ENCODE results near the gene EFCAB3.
"Not testable (repeated sequence)": the region's sequence is repeated elsewhere in the genome, so short reads cannot be mapped to it uniquely, and the experiment has no call there.

EFCAB3 gene

GRCh38 chr17:62380253-62380652, at the start of gene EFCAB3:
Gene EFCAB3 (plus strand): TSS chr17:62380553. CDS start chr17:62382980, 2,427 bp downstream.
- Mint-ChIP-seq H3K4me1 (ENCODE audit: low read depth) (no peaks in the 10 kb centered on the region), H3K27me3 (ENCODE audit: low read depth) (peaks cover 18% of the 10 kb centered on the region), H3K4me3 (no peak within 1 kb of the TSS), H3K27ac (no peak within 1 kb of the TSS), H3K9me3 (no peaks in the 10 kb centered on the region), H3K36me3 (ENCODE audit: low read depth) (no peaks in the 10 kb centered on the region)
- DNase-seq (ENCODE audit: low spot score) = no peak

DNA sequence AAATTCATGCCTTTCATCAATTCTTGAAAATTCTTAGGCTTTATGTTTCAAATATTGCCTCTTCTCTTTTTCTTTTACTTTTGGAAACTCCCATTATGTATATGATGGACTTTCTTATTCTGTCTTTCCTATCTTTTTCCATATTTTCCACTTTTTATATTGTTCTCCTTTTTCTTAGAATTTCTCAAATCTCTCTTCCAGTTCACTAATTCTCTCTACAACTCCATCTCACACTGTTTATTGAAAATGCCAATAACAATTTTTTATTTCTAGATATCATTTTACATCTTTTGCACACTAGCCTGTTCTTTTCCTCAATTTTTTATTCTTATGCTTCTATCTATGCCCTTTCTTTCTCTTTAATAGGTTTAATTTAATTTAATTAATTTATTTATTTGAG, 43.8 kb upstream of the EFCAB3 start:
- Mint-ChIP-seq H3K4me3 (no peak overlapping the region), H3K4me1 (ENCODE audit: low read depth) (no peaks in the 10 kb centered on the region), H3K9me3 (peaks cover 9% of the 10 kb centered on the region), H3K27ac (no peak overlapping the region), H3K36me3 (ENCODE audit: low read depth) (no peaks in the 10 kb centered on the region), H3K27me3 (ENCODE audit: low read depth) (peaks cover 5% of the 10 kb centered on the region)
- no peak for DNase-seq (ENCODE audit: low spot score)

DNA sequence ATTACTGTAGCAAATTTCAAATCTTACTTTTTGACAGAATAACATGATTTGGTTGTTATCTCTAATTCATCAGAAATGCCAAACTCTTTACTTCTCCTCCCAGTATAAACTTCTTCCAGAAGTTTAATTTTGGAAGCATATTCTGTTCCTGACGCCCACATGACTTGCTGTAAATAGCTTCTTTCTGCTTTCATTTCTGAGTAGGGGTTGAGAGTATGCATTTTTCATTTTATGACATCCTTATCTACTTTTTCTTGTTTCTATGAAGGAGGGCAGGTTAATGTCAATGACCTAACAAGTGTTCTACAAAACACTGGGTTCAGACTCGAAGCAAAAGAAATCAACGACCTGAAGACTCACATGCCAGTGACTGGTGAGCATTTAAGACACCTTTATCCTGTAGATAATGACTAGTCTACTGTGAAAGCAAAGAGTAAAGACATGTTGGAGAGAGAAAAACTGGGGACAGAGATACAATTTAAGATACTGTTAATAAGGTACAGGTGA, 36.5 kb upstream of the EFCAB3 start:
- DNase-seq (ENCODE audit: low spot score) = no peak
- Mint-ChIP-seq H3K27me3 (ENCODE audit: low read depth) (peaks cover 27% of the 10 kb centered on the region), H3K4me3 (no peak overlapping the region), H3K4me1 (ENCODE audit: low read depth) (no peaks in the 10 kb centered on the region), H3K9me3 (no peaks in the 10 kb centered on the region), H3K36me3 (ENCODE audit: low read depth) (no peaks in the 10 kb centered on the region), H3K27ac (no peak overlapping the region)

- H3K36me3 Mint-ChIP-seq (ENCODE audit: low read depth) = no peaks in the 10 kb centered on the region
- H3K9me3 Mint-ChIP-seq = no peaks in the 10 kb centered on the region
- DNase-seq (ENCODE audit: low spot score) = no peak
- no peak overlapping the region for H3K27ac Mint-ChIP-seq
- no peak overlapping the region for H3K4me3 Mint-ChIP-seq
- peaks cover 21% of the 10 kb centered on the region for H3K27me3 Mint-ChIP-seq (ENCODE audit: low read depth)
- no peaks in the 10 kb centered on the region for H3K4me1 Mint-ChIP-seq (ENCODE audit: low read depth)
Measured at GRCh38 chr17:62351176-62351575, 29.2 kb upstream of the EFCAB3 start.

- Mint-ChIP-seq H3K9me3 (no peaks in the 10 kb centered on the region), H3K36me3 (ENCODE audit: low read depth) (no peaks in the 10 kb centered on the region)
Measured at GRCh38 chr17:62366191-62366590, 14.2 kb upstream of the EFCAB3 start.

DNA sequence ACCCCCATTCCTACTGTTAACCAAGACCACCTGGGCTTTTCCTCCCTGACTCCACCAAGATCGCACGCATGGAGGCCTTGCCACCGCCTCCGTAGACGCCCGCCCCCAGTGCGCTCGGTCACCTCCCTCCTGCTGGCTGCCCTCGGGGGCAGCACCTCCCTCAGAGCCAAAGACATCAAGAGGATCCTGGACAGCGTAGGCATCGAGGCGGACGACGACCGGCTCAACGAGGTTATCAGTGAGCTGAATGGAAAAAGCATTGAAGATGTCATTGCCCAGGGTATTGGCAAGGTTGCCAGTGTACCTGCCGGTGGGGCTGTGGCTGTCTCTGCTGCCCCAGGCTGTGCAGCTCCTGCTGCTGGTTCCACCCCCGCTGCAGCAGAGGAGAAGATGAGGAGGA, 1.2 kb downstream of the EFCAB3 start:
- no peak overlapping the region for H3K4me3 Mint-ChIP-seq
- H3K36me3 Mint-ChIP-seq (ENCODE audit: low read depth) = no peaks in the 10 kb centered on the region
- H3K27ac Mint-ChIP-seq = no peak overlapping the region
- H3K4me1 Mint-ChIP-seq (ENCODE audit: low read depth) = no peaks in the 10 kb centered on the region
- H3K9me3 Mint-ChIP-seq = no peaks in the 10 kb centered on the region
- peaks cover 13% of the 10 kb centered on the region for H3K27me3 Mint-ChIP-seq (ENCODE audit: low read depth)
- DNase-seq (ENCODE audit: low spot score) = no peak

More at GRCh38 chr17:62366191-62366590, 14.2 kb upstream of the EFCAB3 start:
- no peak for DNase-seq (ENCODE audit: low spot score)
- H3K27me3 Mint-ChIP-seq (ENCODE audit: low read depth) = peaks cover 2% of the 10 kb centered on the region
- H3K27ac Mint-ChIP-seq = no peak overlapping the region
- no peaks in the 10 kb centered on the region for H3K4me1 Mint-ChIP-seq (ENCODE audit: low read depth)
- H3K4me3 Mint-ChIP-seq = no peak overlapping the region

GRCh38 chr17:62388856-62389255, 8.5 kb downstream of the EFCAB3 start:
- Mint-ChIP-seq H3K9me3 (no peaks in the 10 kb centered on the region), H3K27ac (no peak overlapping the region)

GRCh38 chr17:62392908-62393307, 12.6 kb downstream of the EFCAB3 start:
- Mint-ChIP-seq H3K4me3 (no peak overlapping the region), H3K27ac (no peak overlapping the region), H3K9me3 (no peaks in the 10 kb centered on the region), H3K27me3 (ENCODE audit: low read depth) (peaks cover 13% of the 10 kb centered on the region), H3K4me1 (ENCODE audit: low read depth) (no peaks in the 10 kb centered on the region), H3K36me3 (ENCODE audit: low read depth) (no peaks in the 10 kb centered on the region)
- no peak for DNase-seq (ENCODE audit: low spot score)

More at GRCh38 chr17:62388856-62389255, 8.5 kb downstream of the EFCAB3 start:
- no peak overlapping the region for H3K4me3 Mint-ChIP-seq
- no peaks in the 10 kb centered on the region for H3K4me1 Mint-ChIP-seq (ENCODE audit: low read depth)
- DNase-seq (ENCODE audit: low spot score) = no peak
- H3K27me3 Mint-ChIP-seq (ENCODE audit: low read depth) = peaks cover 15% of the 10 kb centered on the region
- H3K36me3 Mint-ChIP-seq (ENCODE audit: low read depth) = no peaks in the 10 kb centered on the region

DNA sequence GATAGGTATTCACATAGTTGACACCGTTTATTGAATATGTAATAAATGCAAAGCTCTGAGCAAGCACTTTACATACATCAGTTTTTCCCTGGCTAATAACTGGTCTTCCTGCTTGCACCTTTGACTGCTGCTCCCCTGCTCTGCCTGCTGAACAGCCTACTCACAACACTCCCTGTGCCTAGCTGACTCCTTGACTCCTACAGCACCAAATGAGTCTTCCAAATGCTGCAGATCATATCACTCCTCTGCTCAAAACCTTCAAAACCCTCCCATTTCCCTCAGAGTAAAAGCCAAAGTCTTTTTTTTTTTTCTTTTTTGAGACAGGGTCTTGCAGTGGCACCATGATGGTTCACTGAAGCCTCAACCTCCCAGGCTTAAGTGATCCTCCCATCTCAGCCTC, 18.5 kb downstream of the EFCAB3 start:
- Mint-ChIP-seq H3K9me3 (no peaks in the 10 kb centered on the region), H3K4me1 (ENCODE audit: low read depth) (no peaks in the 10 kb centered on the region), H3K27me3 (ENCODE audit: low read depth) (peaks cover 10% of the 10 kb centered on the region), H3K4me3 (no peak overlapping the region), H3K27ac (no peak overlapping the region), H3K36me3 (ENCODE audit: low read depth) (no peaks in the 10 kb centered on the region)
- DNase-seq (ENCODE audit: low spot score) = no peak

DNA sequence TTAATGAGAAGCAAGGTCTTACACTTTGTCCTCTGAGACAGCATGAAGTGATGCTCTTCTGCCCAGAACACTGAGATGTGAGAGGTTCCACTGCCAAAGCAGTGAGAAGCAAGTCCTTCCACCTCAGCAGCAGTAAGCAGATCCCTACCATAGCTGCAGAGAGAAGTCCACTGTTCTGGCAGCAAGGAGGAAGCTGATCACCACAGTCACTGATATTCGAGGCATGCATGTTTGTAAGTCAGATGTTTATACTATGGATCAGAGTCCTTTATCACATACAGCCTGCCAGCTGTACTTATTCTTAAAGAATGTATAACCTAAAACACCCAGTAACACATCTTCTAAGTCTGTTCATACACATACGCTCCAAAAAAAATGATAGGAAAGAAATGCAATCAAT, 25.1 kb downstream of the EFCAB3 start:
- Mint-ChIP-seq H3K4me1 (ENCODE audit: low read depth) (no peaks in the 10 kb centered on the region), H3K27ac (no peak overlapping the region), H3K4me3 (no peak overlapping the region), H3K27me3 (ENCODE audit: low read depth) (peaks cover 9% of the 10 kb centered on the region), H3K9me3 (no peaks in the 10 kb centered on the region), H3K36me3 (ENCODE audit: low read depth) (no peaks in the 10 kb centered on the region)
- no peak for DNase-seq (ENCODE audit: low spot score)

GRCh38 chr17:62413090-62413489, 32.7 kb downstream of the EFCAB3 start:
- not testable (repeated sequence) for H3K36me3 Mint-ChIP-seq (ENCODE audit: low read depth); H3K27ac Mint-ChIP-seq; H3K9me3 Mint-ChIP-seq; H3K4me1 Mint-ChIP-seq (ENCODE audit: low read depth); DNase-seq (ENCODE audit: low spot score); H3K4me3 Mint-ChIP-seq
- H3K27me3 Mint-ChIP-seq (ENCODE audit: low read depth) = peaks cover 31% of the 10 kb centered on the region

GRCh38 chr17:62423647-62424461, 43.5 kb downstream of the EFCAB3 start, which contains the start of gene METTL2A:
Gene METTL2A (plus strand): TSS chr17:62423897. CDS start chr17:62423903, 6 bp downstream.
- DNase-seq (ENCODE audit: low spot score) = peak; percentile 89
- Mint-ChIP-seq H3K27ac (peak within 1 kb of the TSS; percentile 90), H3K36me3 (ENCODE audit: low read depth) (peaks cover 15% of the 10 kb centered on the region), H3K4me1 (ENCODE audit: low read depth) (peaks cover 18% of the 10 kb centered on the region), H3K4me3 (peak within 1 kb of the TSS; percentile 94)
- H3K9me3 Mint-ChIP-seq; H3K27me3 Mint-ChIP-seq (ENCODE audit: low read depth): not testable (repeated sequence)

DNA sequence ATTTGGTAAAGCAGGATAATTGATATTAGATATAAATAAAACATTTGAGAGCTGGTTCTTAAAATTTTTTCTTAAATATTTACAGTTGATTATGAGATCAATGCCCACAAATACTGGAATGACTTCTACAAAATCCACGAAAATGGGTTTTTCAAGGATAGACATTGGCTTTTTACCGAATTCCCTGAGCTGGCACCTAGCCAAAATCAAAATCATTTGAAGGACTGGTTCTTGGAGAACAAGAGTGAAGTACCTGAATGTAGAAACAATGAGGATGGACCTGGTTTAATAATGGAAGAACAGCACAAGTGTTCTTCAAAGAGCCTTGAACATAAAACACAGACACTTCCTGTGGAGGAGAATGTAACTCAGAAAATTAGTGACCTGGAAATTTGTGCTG, 45.9 kb downstream of the EFCAB3 start:
- Mint-ChIP-seq H3K36me3 (ENCODE audit: low read depth) (peaks cover 17% of the 10 kb centered on the region), H3K4me1 (ENCODE audit: low read depth) (peaks cover 18% of the 10 kb centered on the region)
- not testable (repeated sequence) for H3K27me3 Mint-ChIP-seq (ENCODE audit: low read depth); H3K27ac Mint-ChIP-seq; H3K9me3 Mint-ChIP-seq; DNase-seq (ENCODE audit: low spot score); H3K4me3 Mint-ChIP-seq

DNA sequence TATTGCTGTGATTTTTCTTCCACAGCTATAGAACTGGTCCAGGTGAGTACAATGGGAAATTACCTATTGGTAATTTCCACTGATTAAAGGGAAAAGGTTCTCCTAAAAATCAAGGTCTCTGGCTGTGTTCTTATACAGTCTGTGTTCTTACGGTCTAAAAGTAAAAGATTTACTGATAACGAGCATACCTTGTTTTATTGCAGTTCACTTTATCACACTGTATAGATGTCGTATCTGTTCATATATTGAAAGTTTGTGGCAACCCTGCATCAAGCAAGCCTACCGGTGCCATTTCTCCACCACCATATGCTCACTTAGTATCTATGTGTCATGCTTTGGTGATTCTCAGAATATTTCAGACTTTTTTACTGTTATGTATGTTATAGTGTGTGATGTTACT, 54.9 kb downstream of the EFCAB3 start:
- H3K27ac Mint-ChIP-seq; H3K4me1 Mint-ChIP-seq (ENCODE audit: low read depth); DNase-seq (ENCODE audit: low spot score); H3K4me3 Mint-ChIP-seq; H3K27me3 Mint-ChIP-seq (ENCODE audit: low read depth); H3K9me3 Mint-ChIP-seq: not testable (repeated sequence)
- peaks cover 16% of the 10 kb centered on the region for H3K36me3 Mint-ChIP-seq (ENCODE audit: low read depth)
